Measurements from ENCODE around the gene FBXW11. TPM values are rescaled to one million over a fixed set of nuclear protein-coding genes. Genes with fewer than 3 reads are reported as not detected.
A peak's percentile ranks its signal among the peaks of the same experiment; 100 is the strongest.

Gene FBXW11
- total and polyA plus RNA-seq, 2 of the 8 experiments (the other 6 are each of a cell fraction or from before 2014, with no cell fraction given), result 45.0 to 75.6 TPM

DNA sequence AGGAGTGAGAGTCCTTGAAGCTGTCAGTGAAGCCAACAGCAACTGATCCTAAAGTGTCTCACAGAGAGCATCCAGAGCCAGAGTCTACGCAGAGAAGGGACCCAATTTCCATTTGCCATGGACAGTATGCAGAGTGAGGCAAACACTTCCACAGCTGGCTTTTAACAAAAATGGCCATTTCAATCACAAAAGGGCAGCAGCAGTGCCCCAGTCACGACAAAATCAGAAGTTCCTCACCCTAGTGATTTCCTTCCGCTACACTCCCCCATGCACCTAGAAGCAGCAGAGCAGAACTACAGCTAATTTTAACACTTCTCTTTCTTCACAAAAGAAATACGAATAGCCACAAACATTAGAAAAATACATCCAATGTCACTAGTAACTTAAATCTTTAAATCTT, 27.9 kb downstream of the FBXW11 start:
- Histone ChIP-seq H4K91ac (replicated peaks; ENCODE audit: insufficient read length, low read length) (no peak overlapping the region), H4K5ac (ENCODE audit: insufficient read length, low read depth, low read length) (no peak overlapping the region), H2BK12ac (ENCODE audit: low read depth, low read length) (no peak overlapping the region), H3K9me3 (ENCODE audit: insufficient read depth in 2 of 2, low read depth in 1 of 2, low read length in 1 of 2) (no peaks in the 10 kb centered on the region), H2BK120ac (replicated peaks; ENCODE audit: low read depth, low read length) (no peak overlapping the region), H3K79me2 (ENCODE audit: control insufficient read depth in 1 of 2, insufficient read depth in 2 of 2, low read length in 2 of 2) (peaks cover 24 to 100% of the 10 kb centered on the region in 2 experiments), H3K9ac (replicated peaks in 1 of 4; ENCODE audit: extremely low read depth in 1 of 4, low read depth in 3 of 4, low read length in 3 of 4) (peak overlapping the region in 1 of 4 experiments; percentile 19; a peak in 3 of 7 replicates), H3K23ac (ENCODE audit: insufficient read length) (no peak overlapping the region), H2BK15ac (ENCODE audit: low read length) (no peak overlapping the region), H3K27me3 (replicated peaks in 1 of 4; ENCODE audit: control insufficient read depth in 3 of 4, extremely low read depth in 1 of 4, insufficient read depth in 3 of 4, low read length in 3 of 4) (no peaks in the 10 kb centered on the region), H3K36me3 (ENCODE audit: control insufficient read depth in 2 of 4, insufficient read depth in 4 of 4, low read length in 3 of 4) (peaks cover 0 to 4% (median 0%) of the 10 kb centered on the region in 4 experiments; a peak in 1 of 8 replicates), H2BK5ac (ENCODE audit: low read depth, low read length) (peak overlapping the region; percentile 80; the same call in 1 of the 2 replicates), H4K8ac (ENCODE audit: extremely low read depth, insufficient read depth, low read length) (no peak overlapping the region), H3K4me2 (ENCODE audit: insufficient read depth in 1 of 2, low read depth in 2 of 2, low read length in 2 of 2) (peak overlapping the region; percentile 61 to 83), H3K14ac (ENCODE audit: insufficient read length) (no peak overlapping the region), H3K27ac (ENCODE audit: low read depth, low read length) (peak overlapping the region; percentile 49; the same call in 1 of the 2 replicates), H3K4me3 (ENCODE audit: extremely low read depth in 1 of 4, insufficient read depth in 2 of 4, low read depth in 3 of 4, low read length in 4 of 4) (peak overlapping the region in 3 of 4 experiments; percentile 7 to 45 (median 12); a peak in 4 of 8 replicates), H3K4ac (replicated peaks; ENCODE audit: insufficient read length, low read depth, low read length) (no peak overlapping the region), H3K79me1 (ENCODE audit: low read depth, low read length) (peaks cover 6% of the 10 kb centered on the region; the same call in 1 of the 2 replicates), H2BK20ac (ENCODE audit: low read length) (no peak overlapping the region), H3K18ac (ENCODE audit: extremely low read depth, low read length) (no peak overlapping the region), H3K4me1 (replicated peaks in 1 of 4; ENCODE audit: control insufficient read depth in 3 of 4, insufficient read depth in 4 of 4, low read length in 3 of 4) (peaks cover 14 to 44% (median 43%) of the 10 kb centered on the region in 4 experiments), H2AFZ (ENCODE audit: low read length) (no peak overlapping the region), H3K56ac (replicated peaks; ENCODE audit: insufficient read length, low read depth, low read length) (no peak overlapping the region), H3K23me2 (ENCODE audit: low read depth, low read length) (no peaks in the 10 kb centered on the region; the same call in none of the 2 replicates), H4K20me1 (replicated peaks in 1 of 2; ENCODE audit: control insufficient read depth in 1 of 2, insufficient read depth in 2 of 2, low read length in 2 of 2) (peaks cover 2 to 15% of the 10 kb centered on the region in 2 experiments), H2AK5ac (ENCODE audit: low read depth, low read length) (0 out of 2 replicates have a peak overlapping the region, but pooled peaks have one; percentile 54)
- ChIA-PET POLR2A (ENCODE audit: partially characterized antibody) (interaction anchor here (0.6 to 6.6 kb wide), 9 partner anchors 9 to 67 kb away, joined by 3 to 66 read pairs (median 4); partner anchors contain the start of gene FBXW11), CTCF (ENCODE audit: partially characterized antibody) (interaction anchor here (1.5 to 2.1 kb wide), 3 partner anchors 12 to 70 kb away, joined by 3 to 5 read pairs (median 4); no protein-coding TSS in a partner anchor)
- TF ChIP-seq FOSL1 (IDR thresholded peaks at IDR 0.05; ENCODE audit: insufficient read depth, low read depth, low read length), result no peak
- no peak for TF ChIP-seq YY1 (IDR thresholded peaks at IDR 0.05; ENCODE audit: low read depth, low read length)
- TF ChIP-seq EZH2 (IDR thresholded peaks at IDR 0.05; ENCODE audit: low read depth, low read length, severe bottlenecking), result no peak
- no peak for TF ChIP-seq RAD21 (IDR thresholded peaks at IDR 0.05 in 1 of 2, conservative IDR thresholded peaks at IDR 0.05 in 1 of 2; ENCODE audit: low read depth in 2 of 2, low read length in 2 of 2)
- 0 out of 4 replicates have a peak, but pooled peaks have one; percentile 13 for TF ChIP-seq SIN3A (conservative IDR thresholded peaks at IDR 0.05 in 1 of 2, IDR thresholded peaks at IDR 0.05 in 1 of 2; ENCODE audit: low read depth in 1 of 2, low read length in 2 of 2)
- 0 out of 2 replicates have a peak, but pooled peaks have one; percentile 17 for TF ChIP-seq TAF1 (IDR thresholded peaks at IDR 0.05; ENCODE audit: low read depth, low read length)
- peak; percentile 31; the same call in 1 of the 2 replicates for TF ChIP-seq TBP (IDR thresholded peaks at IDR 0.05; ENCODE audit: low read depth, low read length)
- TF ChIP-seq POLR2AphosphoS5 (IDR thresholded peaks at IDR 0.05; ENCODE audit: low read depth, low read length), result peak; percentile 47; the same call in 1 of the 2 replicates
- no peak for TF ChIP-seq GTF2F1 (IDR thresholded peaks at IDR 0.05; ENCODE audit: borderline replicate concordance, low read depth, low read length)
- peak in 1 of 2 experiments; percentile 52; a peak in 1 of 3 replicates for TF ChIP-seq POLR2A (IDR thresholded peaks at IDR 0.05; ENCODE audit: control extremely low read depth in 1 of 2, low read depth in 2 of 2, low read length in 2 of 2)
- TF ChIP-seq KDM5A (IDR thresholded peaks at IDR 0.05; ENCODE audit: low read length), result no peak
- 12% methylated on average over 4 of the region's 4 CpGs; no CpG with 5 or more reads in 1 of the 2 experiments for WGBS, 2 experiments (ENCODE audit: extremely low coverage in 1 of 2, insufficient coverage in 1 of 2, insufficient read length in 1 of 2, insufficient replicate concordance in 2 of 2, low coverage in 1 of 2, low lambda C conversion rate in 2 of 2, missing lambda C conversion rate in 1 of 2)
- no peak for DNase-seq (ENCODE audit: low read depth in 1 of 2, low spot score in 2 of 2)
- peak; percentile 7 for FAIRE-seq

Measured in H1 (cell line).